Measurements from ENCODE around the gene TOP2A.
"Not testable (repeated sequence)": the region's sequence is repeated elsewhere in the genome, so short reads cannot be mapped to it uniquely, and the experiment has no call there.

Gene TOP2A

DNA sequence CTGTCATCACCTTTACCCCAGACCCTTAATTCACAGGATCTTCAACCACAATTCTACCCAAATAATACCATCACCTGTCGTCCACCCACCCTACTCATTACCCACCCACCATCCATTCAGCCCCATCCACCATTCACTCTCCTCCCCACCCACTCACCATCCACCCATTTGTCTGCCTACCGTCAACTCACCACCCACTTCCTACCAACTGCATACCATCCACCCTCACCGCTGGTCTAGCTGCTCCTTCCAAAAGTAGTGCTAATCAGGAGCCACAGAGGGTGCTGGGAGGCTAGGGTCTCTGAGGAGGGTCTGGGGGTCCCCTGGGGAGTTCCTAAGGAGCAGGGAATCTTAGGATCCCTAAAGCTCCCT lies 13.5 kb upstream of the TOP2A start:
- DNase-seq = no peak

- no peak for DNase-seq
These were observed 12.9 kb upstream of the TOP2A start for GRCh38 chr17:40430272-40431230.

- DNase-seq = peak in 2 of 5 experiments; percentile 17 to 85
These were observed 9.4 kb upstream of the TOP2A start for GRCh38 chr17:40427002-40427491.

DNA sequence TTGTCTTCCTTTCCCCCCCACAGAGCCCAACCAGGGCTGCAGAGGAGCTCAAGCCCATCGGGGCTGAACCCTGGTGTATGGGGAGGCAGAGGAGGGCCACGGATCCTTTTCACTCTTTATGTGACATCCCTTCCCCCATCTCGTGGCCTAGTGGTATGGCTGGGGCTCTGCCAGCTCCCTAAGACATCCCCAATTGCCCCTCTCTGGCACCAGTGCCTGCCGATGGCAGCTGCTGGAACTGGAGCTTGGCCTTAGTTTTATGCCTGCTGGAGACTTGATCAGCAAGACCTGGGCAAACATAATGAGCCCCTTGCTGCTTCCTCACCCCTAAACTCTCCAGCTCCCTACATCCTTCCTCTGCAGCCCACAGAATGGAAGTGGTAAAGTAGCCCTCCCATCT lies 8.0 kb upstream of the TOP2A start:
- peak in 1 of 5 experiments; percentile 23 for DNase-seq

GRCh38 chr17:40422990-40423633 lies 5.4 kb upstream of the TOP2A start:
- DNase-seq = no peak

DNA sequence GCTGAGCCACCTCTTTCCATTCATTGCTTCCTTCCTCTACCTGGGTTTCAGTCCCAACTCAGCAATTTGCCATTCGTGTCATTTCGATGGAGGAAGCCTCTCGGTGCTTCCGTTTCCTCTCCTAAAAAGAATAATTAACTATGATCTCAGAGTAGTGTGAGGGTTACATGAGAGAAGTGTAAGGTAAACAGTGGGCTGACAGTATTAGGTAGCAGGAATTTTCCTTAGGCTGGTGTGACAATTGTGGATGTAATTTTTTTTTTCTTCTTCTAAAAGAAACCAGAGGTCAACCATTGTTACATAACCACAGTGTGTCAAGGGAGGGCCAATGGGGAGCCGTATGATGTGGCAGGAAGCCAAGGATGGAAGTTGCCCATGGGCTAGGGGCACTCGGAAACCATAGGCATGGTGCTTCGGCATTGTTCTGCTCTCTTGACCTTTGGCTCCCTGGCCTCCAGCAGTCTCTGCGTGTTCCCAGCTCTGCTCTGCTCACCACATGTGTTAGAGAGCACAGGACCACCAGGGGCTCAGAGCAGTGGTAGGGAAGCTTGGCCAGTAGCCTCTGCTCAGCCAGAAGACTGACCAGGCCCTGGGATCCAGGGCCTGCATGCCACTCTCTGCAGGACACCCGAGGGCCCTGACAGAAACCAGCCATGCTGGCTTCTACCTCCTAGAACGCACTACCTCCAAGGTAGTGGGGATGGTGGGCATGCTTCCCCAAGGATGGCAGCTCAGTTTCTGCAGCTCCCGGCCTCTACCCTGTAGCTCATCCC lies 2.0 kb upstream of the TOP2A start:
- DNase-seq = peak in 1 of 5 experiments; percentile 22

- no peak for DNase-seq
These were observed 671 bp upstream of the TOP2A start for GRCh38 chr17:40418428-40418706.

DNA sequence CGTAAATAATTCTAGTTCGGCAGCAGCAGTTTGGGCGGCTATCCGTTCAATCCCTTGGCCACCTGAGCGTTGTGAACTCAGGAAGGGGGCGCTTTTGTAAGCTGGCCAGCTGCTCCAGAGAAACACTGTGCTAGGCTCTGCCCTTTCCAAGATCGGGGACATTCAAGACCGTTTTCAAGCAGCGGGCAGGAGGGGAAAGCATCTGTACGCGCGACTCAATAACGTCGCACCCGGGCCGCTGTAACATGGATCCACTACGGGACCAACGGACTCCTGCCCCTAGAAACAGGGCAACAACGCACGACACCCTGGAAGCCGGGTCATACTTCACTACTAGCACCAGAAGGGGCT lies 463 bp downstream of the TOP2A start:
- peak in 1 of 5 experiments; percentile 55 for DNase-seq

DNA sequence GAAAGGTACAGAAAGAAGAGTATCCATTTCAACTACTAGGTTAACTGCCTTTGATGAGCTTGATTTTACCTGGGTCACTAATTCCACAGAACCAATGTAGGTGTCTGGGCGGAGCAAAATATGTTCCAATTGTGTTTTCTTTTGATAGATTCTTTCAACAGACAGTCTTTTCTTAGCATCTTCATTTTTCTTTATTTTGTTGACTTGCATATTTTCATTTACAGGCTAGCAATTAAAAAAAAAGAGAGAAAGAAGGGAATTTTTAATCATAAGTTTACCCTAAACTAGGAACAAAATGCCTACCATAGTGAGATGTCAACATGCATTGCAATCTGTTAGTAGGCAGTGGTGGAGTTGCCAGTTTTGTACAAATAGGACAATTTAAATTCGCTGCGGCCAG lies 1.0 kb downstream of the TOP2A start:
- no peak for DNase-seq

DNA sequence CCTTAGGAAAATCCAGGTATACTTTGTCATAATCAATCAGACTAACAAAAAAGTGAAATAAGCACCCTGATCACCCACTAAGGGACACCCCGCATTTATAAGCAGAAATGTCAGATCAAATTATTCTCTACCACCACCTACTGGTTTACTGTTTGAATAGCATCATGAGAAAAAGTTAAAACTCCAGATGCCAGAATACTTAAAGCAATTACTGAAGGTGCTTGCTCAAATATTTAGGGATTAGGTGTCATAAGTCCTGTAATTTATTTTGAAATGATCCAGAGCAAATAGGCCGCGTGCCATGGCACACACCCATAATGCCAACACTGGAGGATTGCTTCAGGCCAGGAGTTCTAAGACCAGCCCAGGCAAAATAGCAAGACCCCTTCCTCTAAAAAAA lies 2.3 kb downstream of the TOP2A start:
- peak in 2 of 5 experiments; percentile 24 to 63 for DNase-seq

DNA sequence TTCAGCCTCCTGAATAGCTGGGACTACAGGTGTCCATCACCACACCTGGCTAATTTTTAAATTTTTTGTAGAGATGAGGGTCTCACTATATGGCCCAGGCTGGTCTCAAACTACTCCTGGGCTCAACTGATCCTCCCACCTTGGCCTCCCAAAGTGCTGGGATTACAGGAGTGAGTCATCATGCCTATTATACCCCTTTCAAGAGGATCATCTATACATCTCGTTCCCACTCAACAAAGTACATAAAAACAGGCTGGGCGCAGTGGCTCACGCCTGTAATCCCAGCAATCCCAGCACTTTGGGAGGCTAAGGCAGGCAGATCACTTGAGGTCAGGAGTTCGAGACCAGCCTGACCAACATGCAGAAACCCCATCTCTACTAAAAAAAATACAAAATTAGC lies 3.4 kb downstream of the TOP2A start:
- not testable (repeated sequence) for DNase-seq

- no peak for DNase-seq
These were observed 4.8 kb downstream of the TOP2A start for GRCh38 chr17:40412880-40413279.

DNA sequence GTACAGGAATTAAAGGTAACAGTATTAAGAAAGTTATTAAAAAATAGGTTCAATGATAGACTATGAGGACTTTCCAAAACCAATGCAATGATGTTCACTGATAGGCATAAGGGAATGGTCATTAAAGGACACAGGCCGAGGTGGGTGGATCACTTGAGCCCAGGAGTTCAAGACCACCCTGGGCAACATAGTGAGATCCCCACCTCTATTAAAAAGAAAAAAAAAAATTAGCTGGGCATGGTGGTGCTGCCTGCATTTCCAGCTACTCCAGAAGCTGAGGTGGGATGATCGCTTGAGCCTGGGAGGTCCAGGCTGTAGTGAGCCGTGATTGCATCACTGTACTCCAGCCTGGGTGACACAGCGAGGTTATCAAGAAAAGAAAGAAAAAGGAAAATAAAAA lies 5.9 kb downstream of the TOP2A start:
- DNase-seq = no peak

- no peak for DNase-seq
These were observed 7.6 kb downstream of the TOP2A start for GRCh38 chr17:40410082-40410481.

DNA sequence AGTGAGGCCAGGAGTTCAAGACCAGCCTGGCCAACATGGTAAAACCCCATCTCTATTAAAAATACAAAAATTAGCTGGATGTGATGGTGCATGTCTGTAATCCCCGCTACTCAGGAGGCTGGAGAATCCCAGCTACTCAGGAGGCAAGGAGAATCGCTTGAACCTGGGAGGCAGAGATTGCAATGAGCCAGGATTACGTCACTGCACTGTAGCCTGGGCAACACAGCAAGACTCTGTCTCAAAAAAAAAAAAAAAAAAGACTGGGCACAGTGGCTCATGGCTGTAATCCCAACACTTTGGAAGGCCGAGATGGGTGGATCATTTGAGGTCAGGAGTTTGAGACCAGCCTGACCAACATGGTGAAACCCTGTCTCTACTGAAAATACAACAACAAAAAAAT lies 8.2 kb downstream of the TOP2A start:
- DNase-seq = not testable (repeated sequence)

DNA sequence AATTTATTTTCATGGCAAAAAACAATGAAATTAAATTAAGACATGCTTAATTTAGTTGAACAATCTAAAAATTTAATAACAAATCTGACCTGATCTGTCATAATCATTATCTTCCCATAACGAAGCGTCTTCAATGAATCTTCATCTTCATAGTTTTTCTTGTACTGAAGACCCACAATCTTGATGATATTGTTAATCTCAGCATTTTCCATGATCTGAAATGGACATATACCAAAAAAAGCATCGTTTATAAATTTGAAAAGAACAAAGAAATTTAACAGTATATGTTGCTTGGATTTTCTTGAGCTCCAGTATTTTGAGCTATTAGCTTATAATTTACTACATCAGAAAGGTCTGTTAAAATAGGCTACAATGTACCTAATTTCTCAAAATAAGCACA lies 10.2 kb downstream of the TOP2A start:
- DNase-seq = no peak

- no peak for DNase-seq
These were observed 13.7 kb downstream of the TOP2A start for GRCh38 chr17:40404003-40404402.

- DNase-seq = peak in 1 of 5 experiments; percentile 50
These were observed 15.0 kb downstream of the TOP2A start for GRCh38 chr17:40402668-40403067.

GRCh38 chr17:40399185-40399584 lies 18.5 kb downstream of the TOP2A start:
- DNase-seq = peak in 2 of 5 experiments; percentile 23 to 62

GRCh38 chr17:40386555-40386954 lies 31.1 kb downstream of the TOP2A start:
- DNase-seq = not testable (repeated sequence)

- DNase-seq = no peak
These were observed 35.4 kb downstream of the TOP2A start for GRCh38 chr17:40382251-40382650.

DNA sequence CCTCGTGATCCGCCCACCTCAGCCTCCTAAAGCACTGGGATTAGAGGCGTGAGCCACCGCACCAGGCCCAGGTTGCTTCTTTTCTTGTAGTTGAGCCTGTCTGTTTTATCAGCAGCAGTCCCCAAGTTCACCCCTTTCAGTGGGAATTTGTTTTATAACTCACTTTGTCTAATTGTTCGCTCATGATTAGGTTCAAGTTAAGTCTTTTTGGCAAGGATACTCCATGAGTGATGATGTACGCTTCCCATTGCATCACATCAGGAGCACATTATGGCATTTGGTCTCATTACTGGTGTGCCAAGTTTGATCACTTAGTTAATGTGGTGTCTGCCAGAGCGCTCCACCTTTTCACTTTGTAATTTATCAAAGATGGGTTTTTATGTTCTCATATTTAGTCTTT lies 38.7 kb downstream of the TOP2A start:
- DNase-seq = no peak

DNA sequence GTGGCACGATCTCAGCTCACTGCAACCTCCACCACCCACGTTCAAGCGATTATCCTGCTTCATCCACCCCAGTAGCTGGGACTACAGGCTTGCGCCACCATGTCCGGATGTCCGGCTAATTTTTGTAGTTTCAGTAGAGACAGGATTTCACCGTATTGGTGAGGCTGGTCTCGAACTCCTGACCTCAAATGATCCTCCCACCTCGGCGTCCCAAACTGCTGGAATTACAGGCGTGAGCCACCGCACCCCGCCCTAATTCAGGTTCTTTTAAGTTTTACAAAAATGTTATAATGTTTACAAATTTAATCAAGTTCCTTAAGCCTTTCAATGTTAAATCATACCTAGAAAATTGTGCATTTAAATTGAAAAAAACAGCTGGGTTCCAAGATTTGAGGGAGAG lies 39.9 kb downstream of the TOP2A start:
- no peak for DNase-seq
